Effector memory CD4-positive, alpha-beta T cell (primary cell): ENCODE results near the gene ZNF652.
"Not testable (repeated sequence)": the region's sequence is repeated elsewhere in the genome, so short reads cannot be mapped to it uniquely, and the experiment has no call there.

Experiments
- DNase-seq, 3 donors: peaks; one replicate each; pipeline ENCODE4 v3.0.0-alpha.2; 2020
- H3K27ac ChIP-seq: 2 replicates; pipeline ENCODE4 v1.7.0; 2013; ENCODE audit warnings: mild to moderate bottlenecking, low read length, moderate library complexity; ENCODE audit not compliant: insufficient read depth, poor library complexity, severe bottlenecking
- H3K27me3 ChIP-seq: replicated peaks from 2 replicates; pipeline ENCODE4 v1.7.0; 2013; ENCODE audit warnings: mild to moderate bottlenecking, low read length; ENCODE audit not compliant: insufficient read depth, control insufficient read depth, poor library complexity, severe bottlenecking
- H3K36me3 ChIP-seq: 2 replicates; pipeline ENCODE4 v1.7.0; 2013; ENCODE audit warnings: mild to moderate bottlenecking, low read length, moderate library complexity; ENCODE audit not compliant: control insufficient read depth, insufficient read depth
- H3K4me1 ChIP-seq: 2 replicates; pipeline ENCODE4 v1.7.0; 2013; ENCODE audit warnings: low read length, mild to moderate bottlenecking; ENCODE audit not compliant: control insufficient read depth, insufficient read depth, poor library complexity, severe bottlenecking
- H3K4me3 ChIP-seq: 2 replicates; pipeline ENCODE4 v1.7.0; 2013; ENCODE audit warnings: low read length, low read depth, mild to moderate bottlenecking; ENCODE audit not compliant: insufficient read depth, poor library complexity, severe bottlenecking
- H3K9me3 ChIP-seq: 2 replicates; pipeline ENCODE4 v1.7.0; 2013; ENCODE audit warnings: mild to moderate bottlenecking, low read length, moderate library complexity; ENCODE audit not compliant: control insufficient read depth

ZNF652 gene

GRCh38 chr17:49401971-49402611 lies 40.0 kb upstream of the ZNF652 start:
- H3K4me3 ChIP-seq, result no peak overlapping the region
- H3K27ac ChIP-seq, result no peak overlapping the region
- no peaks in the 10 kb centered on the region for H3K4me1 ChIP-seq
- H3K9me3 ChIP-seq, result no peaks in the 10 kb centered on the region
- DNase-seq, result no peak
- H3K36me3 ChIP-seq, result peaks cover 36% of the 10 kb centered on the region
- no peaks in the 10 kb centered on the region for H3K27me3 ChIP-seq

GRCh38 chr17:49399995-49400394 lies 37.9 kb upstream of the ZNF652 start:
- no peak for DNase-seq
- H3K4me1 ChIP-seq, result peaks cover under 1% of the 10 kb centered on the region
- H3K27ac ChIP-seq, result no peak overlapping the region
- no peaks in the 10 kb centered on the region for H3K9me3 ChIP-seq
- H3K4me3 ChIP-seq, result no peak overlapping the region
- H3K27me3 ChIP-seq, result no peaks in the 10 kb centered on the region
- H3K36me3 ChIP-seq, result peaks cover 15% of the 10 kb centered on the region

- Histone ChIP-seq H3K27me3 (no peaks in the 10 kb centered on the region), H3K4me3 (no peak overlapping the region), H3K4me1 (peaks cover 10% of the 10 kb centered on the region), H3K9me3 (no peaks in the 10 kb centered on the region), H3K36me3 (no peaks in the 10 kb centered on the region), H3K27ac (no peak overlapping the region)
- DNase-seq, result no peak
These were observed 35.5 kb upstream of the ZNF652 start for GRCh38 chr17:49397586-49397985.

GRCh38 chr17:49393491-49394255 lies 31.6 kb upstream of the ZNF652 start:
- no peak overlapping the region for H3K4me3 ChIP-seq
- H3K27ac ChIP-seq, result no peak overlapping the region
- no peaks in the 10 kb centered on the region for H3K27me3 ChIP-seq
- no peaks in the 10 kb centered on the region for H3K9me3 ChIP-seq
- H3K36me3 ChIP-seq, result no peaks in the 10 kb centered on the region
- DNase-seq, result no peak
- peaks cover 39% of the 10 kb centered on the region for H3K4me1 ChIP-seq

- DNase-seq, result no peak
- H3K9me3 ChIP-seq, result no peaks in the 10 kb centered on the region
- peak overlapping the region; percentile 11 for H3K4me3 ChIP-seq
- no peaks in the 10 kb centered on the region for H3K27me3 ChIP-seq
- peak overlapping the region; percentile 43 for H3K27ac ChIP-seq
- no peaks in the 10 kb centered on the region for H3K36me3 ChIP-seq
- peaks cover 56% of the 10 kb centered on the region for H3K4me1 ChIP-seq
These were observed 28.7 kb upstream of the ZNF652 start for GRCh38 chr17:49390548-49391324.

- peak overlapping the region; percentile 43 for H3K27ac ChIP-seq
- not testable (repeated sequence) for DNase-seq
These were observed 27.7 kb upstream of the ZNF652 start for GRCh38 chr17:49389514-49390347.

GRCh38 chr17:49388692-49389513 lies 26.9 kb upstream of the ZNF652 start:
- Histone ChIP-seq H3K4me1 (peaks cover 48% of the 10 kb centered on the region), H3K4me3 (peak overlapping the region; percentile 10), H3K27me3 (no peaks in the 10 kb centered on the region), H3K27ac (peak overlapping the region; percentile 63), H3K9me3 (no peaks in the 10 kb centered on the region), H3K36me3 (no peaks in the 10 kb centered on the region)
- no peak for DNase-seq

More at GRCh38 chr17:49389514-49390347, 27.7 kb upstream of the ZNF652 start:
- H3K4me3 ChIP-seq, H3K36me3 ChIP-seq, H3K27me3 ChIP-seq, H3K9me3 ChIP-seq: not testable (repeated sequence)
- peaks cover 52% of the 10 kb centered on the region for H3K4me1 ChIP-seq

GRCh38 chr17:49388290-49388640 lies 26.2 kb upstream of the ZNF652 start:
- Histone ChIP-seq H3K27ac (peak overlapping the region; percentile 63), H3K36me3 (no peaks in the 10 kb centered on the region)
- peak; percentile 23 to 32 (median 27) for DNase-seq

More at GRCh38 chr17:49388290-49388640, 26.2 kb upstream of the ZNF652 start:
- peaks cover 46% of the 10 kb centered on the region for H3K4me1 ChIP-seq
- H3K27me3 ChIP-seq, result no peaks in the 10 kb centered on the region
- peak overlapping the region; percentile 6 for H3K4me3 ChIP-seq
- no peaks in the 10 kb centered on the region for H3K9me3 ChIP-seq
